ENCODE results near the gene HOXA11. TPM values are rescaled to one million over a fixed set of nuclear protein-coding genes. Genes with fewer than 3 reads are reported as not detected.
A peak's percentile ranks its signal among the peaks of the same experiment; 100 is the strongest.

Gene HOXA11
- total RNA-seq, 3 donors from 2014 or later (not counting 1 experiment from before 2014, with no cell fraction given): not detected

DNA sequence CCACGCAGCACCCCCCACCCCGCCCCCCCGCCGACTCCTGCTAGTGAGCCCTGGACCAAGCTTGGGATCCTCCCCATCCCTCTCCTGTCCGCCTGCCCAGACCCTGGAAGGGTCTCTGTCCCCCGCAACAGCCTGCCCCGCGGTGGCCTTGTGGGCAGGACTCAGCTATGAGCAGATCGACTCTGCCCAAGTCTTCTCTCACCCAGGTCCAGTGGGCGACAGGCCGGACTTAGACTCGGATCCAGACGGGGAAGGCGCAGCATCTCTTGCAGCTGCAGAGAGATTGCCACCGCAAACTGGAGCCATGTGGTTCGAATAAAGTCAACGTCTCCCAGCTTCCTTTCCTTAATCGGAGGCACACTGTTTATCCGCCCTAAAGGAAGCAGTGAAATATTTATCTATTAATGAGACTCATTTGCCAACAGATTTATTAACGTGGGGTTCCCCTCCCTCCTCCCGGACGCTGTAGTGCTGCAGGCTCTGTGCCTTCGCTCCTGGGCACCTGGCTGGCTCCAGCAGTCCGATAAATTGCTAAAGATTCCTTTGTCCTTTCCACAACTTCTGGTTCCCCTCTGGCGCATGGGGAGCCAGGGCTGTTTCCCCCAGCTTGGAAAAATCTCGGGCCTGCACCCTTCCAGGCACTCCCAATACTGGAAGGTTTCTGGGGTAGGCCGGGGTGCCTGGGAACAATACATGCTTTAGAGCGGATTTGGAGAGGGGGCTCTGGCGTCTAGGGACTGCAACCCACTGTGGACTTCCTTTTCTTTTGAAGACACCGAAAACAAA is 27.9 kb downstream of the HOXA11 start:
- no peaks in the 10 kb centered on the region for H3K36me3 Mint-ChIP-seq
- H3K4me1 Mint-ChIP-seq: peaks cover 32 to 56% of the 10 kb centered on the region in 2 donors
- H3K27ac Mint-ChIP-seq: no peak overlapping the region
- Histone ChIP-seq H3K9me3 (ENCODE audit: control insufficient read depth, insufficient read depth, low read length) (no peaks in the 10 kb centered on the region), H3K27ac (ENCODE audit: low read length) (no peak overlapping the region), H3K4me3 (ENCODE audit: low read length) (no peak overlapping the region), H3K4me1 (ENCODE audit: control insufficient read depth, insufficient read depth, low read length) (peaks cover 69% of the 10 kb centered on the region), H3K36me3 (ENCODE audit: control insufficient read depth, insufficient read depth, low read length) (no peaks in the 10 kb centered on the region), H3K27me3 (ENCODE audit: control insufficient read depth, insufficient read depth, low read length) (peaks cover 81% of the 10 kb centered on the region)
- intact Hi-C loops (cut with micrococcal nuclease): loop anchor here (2.0 kb wide), 1 partner anchor 16 kb away; no protein-coding TSS in a partner anchor
- TF ChIP-seq, protein P1, sequence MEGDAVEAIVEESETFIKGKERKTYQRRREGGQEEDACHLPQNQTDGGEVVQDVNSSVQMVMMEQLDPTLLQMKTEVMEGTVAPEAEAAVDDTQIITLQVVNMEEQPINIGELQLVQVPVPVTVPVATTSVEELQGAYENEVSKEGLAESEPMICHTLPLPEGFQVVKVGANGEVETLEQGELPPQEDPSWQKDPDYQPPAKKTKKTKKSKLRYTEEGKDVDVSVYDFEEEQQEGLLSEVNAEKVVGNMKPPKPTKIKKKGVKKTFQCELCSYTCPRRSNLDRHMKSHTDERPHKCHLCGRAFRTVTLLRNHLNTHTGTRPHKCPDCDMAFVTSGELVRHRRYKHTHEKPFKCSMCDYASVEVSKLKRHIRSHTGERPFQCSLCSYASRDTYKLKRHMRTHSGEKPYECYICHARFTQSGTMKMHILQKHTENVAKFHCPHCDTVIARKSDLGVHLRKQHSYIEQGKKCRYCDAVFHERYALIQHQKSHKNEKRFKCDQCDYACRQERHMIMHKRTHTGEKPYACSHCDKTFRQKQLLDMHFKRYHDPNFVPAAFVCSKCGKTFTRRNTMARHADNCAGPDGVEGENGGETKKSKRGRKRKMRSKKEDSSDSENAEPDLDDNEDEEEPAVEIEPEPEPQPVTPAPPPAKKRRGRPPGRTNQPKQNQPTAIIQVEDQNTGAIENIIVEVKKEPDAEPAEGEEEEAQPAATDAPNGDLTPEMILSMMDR (IDR thresholded peaks at IDR 0.05): no peak
- DNase-seq: peak in 1 of 2 donors; percentile 29
- ATAC-seq: no peak
- peak overlapping the region; percentile 59 for H3K4me3 Mint-ChIP-seq
- 12% methylated on average over 28 of the region's 30 CpGs for WGBS (ENCODE audit: insufficient coverage)
- H3K9me3 Mint-ChIP-seq: no peaks in the 10 kb centered on the region
- peaks cover 68 to 74% of the 10 kb centered on the region in 2 donors for H3K27me3 Mint-ChIP-seq (ENCODE audit: low read depth in 2 of 2)

DNA sequence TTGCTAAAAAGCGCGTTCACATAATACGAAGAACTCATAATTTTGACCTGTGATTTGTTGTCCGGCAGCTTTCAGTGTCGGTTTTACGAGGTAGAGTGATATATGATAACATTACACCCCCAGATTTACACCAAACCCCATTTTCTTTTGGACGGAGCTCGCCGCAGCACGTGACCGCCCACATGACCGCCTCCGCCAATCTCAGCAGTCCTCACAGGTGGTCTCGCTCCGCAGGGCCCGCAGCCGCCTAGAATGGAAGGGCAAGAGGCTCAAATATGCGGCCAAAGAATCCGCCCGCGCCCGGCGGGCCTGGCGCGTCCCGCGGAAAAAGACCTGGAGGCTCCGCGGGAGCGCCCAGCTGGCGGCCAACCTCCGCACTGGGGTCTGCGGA is 28.5 kb downstream of the HOXA11 start, which contains the start of gene HOXA7:
Gene HOXA7 (minus strand): TSS at position 168 of the 391 bp plus-strand sequence. CDS start 130 bp downstream, at position 38.
- Mint-ChIP-seq H3K4me1 (peaks cover 38 to 62% of the 10 kb centered on the region in 2 donors), H3K9me3 (no peaks in the 10 kb centered on the region), H3K27me3 (ENCODE audit: low read depth in 2 of 2) (peaks cover 71 to 78% of the 10 kb centered on the region in 2 donors), H3K4me3 (peak within 1 kb of the TSS; percentile 82), H3K27ac (peak within 1 kb of the TSS in 1 of 2 donors; percentile 64), H3K36me3 (no peaks in the 10 kb centered on the region)
- DNase-seq: peak in 1 of 2 donors; percentile 31
- H3K27me3 ChIP-seq (ENCODE audit: control insufficient read depth, insufficient read depth, low read length): peaks cover 82% of the 10 kb centered on the region
- intact Hi-C loops (cut with micrococcal nuclease): loop anchor here (2.0 kb wide), 1 partner anchor 16 kb away; no protein-coding TSS in a partner anchor
- peak within 1 kb of the TSS; percentile 6 for H3K27ac ChIP-seq (ENCODE audit: low read length)
- peaks cover 70% of the 10 kb centered on the region for H3K4me1 ChIP-seq (ENCODE audit: control insufficient read depth, insufficient read depth, low read length)
- ATAC-seq: no peak
- H3K4me3 ChIP-seq (ENCODE audit: low read length): peak within 1 kb of the TSS; percentile 32
- H3K9me3 ChIP-seq (ENCODE audit: control insufficient read depth, insufficient read depth, low read length): no peaks in the 10 kb centered on the region
- no peaks in the 10 kb centered on the region for H3K36me3 ChIP-seq (ENCODE audit: control insufficient read depth, insufficient read depth, low read length)
- TF ChIP-seq, protein P1 (IDR thresholded peaks at IDR 0.05): no peak
- WGBS (ENCODE audit: insufficient coverage): 1% methylated on average over 30 of the region's 33 CpGs

DNA sequence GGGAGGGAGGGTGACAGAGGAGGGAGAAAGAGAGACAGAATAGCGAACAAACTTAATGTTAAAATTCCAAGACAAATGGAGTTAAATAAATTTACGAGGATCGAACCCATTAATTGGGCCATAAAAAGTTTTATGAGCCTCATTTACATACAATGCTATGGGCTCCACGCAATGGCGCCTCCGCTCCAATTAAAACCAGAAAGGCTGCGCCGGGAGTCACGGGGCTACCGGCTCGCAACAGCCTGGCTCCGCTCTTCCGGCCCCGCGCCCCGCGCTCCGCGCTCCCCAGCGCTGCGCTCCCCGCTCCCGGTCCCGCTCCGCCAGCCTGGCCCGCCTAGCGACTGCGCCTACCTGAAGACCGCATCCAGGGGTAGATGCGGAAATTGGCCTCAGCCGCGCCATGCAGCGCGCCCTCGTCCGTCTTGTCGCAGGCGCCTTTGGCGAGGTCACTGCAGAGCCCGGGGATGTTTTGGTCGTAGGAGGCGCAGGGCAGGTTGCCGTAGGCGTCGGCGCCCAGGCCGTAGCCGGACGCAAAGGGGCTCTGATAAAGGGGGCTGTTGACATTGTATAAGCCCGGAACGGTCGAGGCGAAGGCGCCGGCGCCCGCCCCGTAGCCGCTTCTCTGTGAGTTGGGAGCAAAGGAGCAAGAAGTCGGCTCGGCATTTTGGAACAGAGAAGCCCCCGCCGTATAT is 29.1 kb downstream of the HOXA11 start:
- Mint-ChIP-seq H3K36me3 (no peaks in the 10 kb centered on the region), H3K9me3 (no peaks in the 10 kb centered on the region), H3K27me3 (ENCODE audit: low read depth in 2 of 2) (peaks cover 72 to 83% of the 10 kb centered on the region in 2 donors), H3K4me3 (peak overlapping the region; percentile 82), H3K4me1 (peaks cover 43 to 65% of the 10 kb centered on the region in 2 donors), H3K27ac (peak overlapping the region in 1 of 2 donors; percentile 64)
- no peaks in the 10 kb centered on the region for H3K9me3 ChIP-seq (ENCODE audit: control insufficient read depth, insufficient read depth, low read length)
- H3K4me1 ChIP-seq (ENCODE audit: control insufficient read depth, insufficient read depth, low read length): peaks cover 70% of the 10 kb centered on the region
- ATAC-seq: peak in 2 of 3 donors; percentile 3 to 10
- H3K36me3 ChIP-seq (ENCODE audit: control insufficient read depth, insufficient read depth, low read length): no peaks in the 10 kb centered on the region
- peaks cover 85% of the 10 kb centered on the region for H3K27me3 ChIP-seq (ENCODE audit: control insufficient read depth, insufficient read depth, low read length)
- H3K27ac ChIP-seq (ENCODE audit: low read length): peak overlapping the region; percentile 6
- peak overlapping the region; percentile 32 for H3K4me3 ChIP-seq (ENCODE audit: low read length)
- intact Hi-C loops (cut with micrococcal nuclease): loop anchor here (2.0 kb wide), 1 partner anchor 17 kb away; no protein-coding TSS in a partner anchor
- 1% methylated on average over 63 of the region's 63 CpGs for WGBS (ENCODE audit: insufficient coverage)
- DNase-seq: peak in 1 of 2 donors; percentile 58
- TF ChIP-seq, protein P1 (IDR thresholded peaks at IDR 0.05): no peak

Measured in natural killer cell (primary cell).